Measurements from ENCODE around the gene BLACAT1. TPM values are rescaled to one million over a fixed set of nuclear protein-coding genes. Genes with fewer than 3 reads are reported as not detected.

Gene BLACAT1
- total and polyA plus RNA-seq, 2 of the 13 experiments (the other 11 are each of a cell fraction or from before 2014, with no cell fraction given) = 1.2 to 2.8 TPM

- no peak for TF ChIP-seq RERE (CRISPR knock-in tag; IDR thresholded peaks at IDR 0.05; ENCODE audit: low read depth)
- no peak for TF ChIP-seq MIER3 (CRISPR knock-in tag; IDR thresholded peaks at IDR 0.05; ENCODE audit: borderline replicate concordance)
- TF ChIP-seq NR3C1 (CRISPR knock-in tag; IDR thresholded peaks at IDR 0.05) = no peak
- TF ChIP-seq ZNF3 (CRISPR knock-in tag; IDR thresholded peaks at IDR 0.05) = no peak
- TF ChIP-seq ZNF782 (CRISPR knock-in tag; IDR thresholded peaks at IDR 0.05; ENCODE audit: borderline replicate concordance) = no peak
- TF ChIP-seq TFDP2 (CRISPR knock-in tag; IDR thresholded peaks at IDR 0.05) = no peak
- no peak for TF ChIP-seq NFKB2 (CRISPR knock-in tag; IDR thresholded peaks at IDR 0.05; ENCODE audit: borderline replicate concordance)
- TF ChIP-seq HMGA1 (CRISPR knock-in tag; conservative IDR thresholded peaks at IDR 0.05) = no peak
- no peak for TF ChIP-seq BCL6 (CRISPR knock-in tag; IDR thresholded peaks at IDR 0.05)
- no peak for TF ChIP-seq ZNF576 (CRISPR knock-in tag; IDR thresholded peaks at IDR 0.05)
- no peak for TF ChIP-seq NFE2L2 (IDR thresholded peaks at IDR 0.05; ENCODE audit: low read length)
- no peak for TF ChIP-seq ATAD3A (CRISPR knock-in tag; IDR thresholded peaks at IDR 0.05)
- 0 out of 2 replicates have a peak, but pooled peaks have one; percentile 33 for TF ChIP-seq PCBP1 (IDR thresholded peaks at IDR 0.05; ENCODE audit: borderline replicate concordance, low read depth, low read length)
- TF ChIP-seq ELF1 (CRISPR knock-in tag; IDR thresholded peaks at IDR 0.05) = no peak
- no peak for TF ChIP-seq DMAP1 (CRISPR knock-in tag; IDR thresholded peaks at IDR 0.05)
- 0 out of 2 replicates have a peak, but pooled peaks have one; percentile 56 for TF ChIP-seq ZIK1 (CRISPR knock-in tag; IDR thresholded peaks at IDR 0.05; ENCODE audit: borderline replicate concordance, low read depth)
- peak; percentile 58; the same call in 1 of the 2 replicates for TF ChIP-seq SP5 (CRISPR knock-in tag; IDR thresholded peaks at IDR 0.05; ENCODE audit: borderline replicate concordance, low read depth)
- TF ChIP-seq MXD4 (CRISPR knock-in tag; IDR thresholded peaks at IDR 0.05) = no peak
- TF ChIP-seq ZNF616 (CRISPR knock-in tag; IDR thresholded peaks at IDR 0.05; ENCODE audit: low read depth) = peak; percentile 34; the same call in 1 of the 2 replicates
- TF ChIP-seq CTCF (CRISPR knock-in tag; IDR thresholded peaks at IDR 0.05) = peak; percentile 22; the same call in 1 of the 2 replicates
- TF ChIP-seq TP53 (CRISPR knock-in tag; conservative IDR thresholded peaks at IDR 0.05) = no peak
- no peak for TF ChIP-seq XBP1 (CRISPR knock-in tag; IDR thresholded peaks at IDR 0.05)
- no peak for TF ChIP-seq TOPORS (CRISPR knock-in tag; IDR thresholded peaks at IDR 0.05)
Measured at GRCh38 chr1:205449750-205450443, 5.9 kb downstream of the BLACAT1 start (continued).

All from HepG2 (cell line).